H1 (cell line): ENCODE measurements around the gene KDSR. TPM values are rescaled to one million over a fixed set of nuclear protein-coding genes. Genes with fewer than 3 reads are reported as not detected.
A peak's percentile ranks its signal among the peaks of the same experiment; 100 is the strongest.

Experiments used
- BACH1 ChIP-seq: IDR thresholded peaks from 2 replicates; pipeline ENCODE4 v1.6.1; 2012; ENCODE audit warnings: low read length, improper control_type of control experiment
- KDM4A ChIP-seq: IDR thresholded peaks from one replicate; pipeline ENCODE4 v1.7.1; 2012; ENCODE audit warnings: low read depth, mild to moderate bottlenecking, moderate library complexity, low read length, inconsistent platforms; ENCODE audit not compliant: severe bottlenecking
- MAFK ChIP-seq: IDR thresholded peaks from 2 replicates; pipeline ENCODE4 v1.6.1; 2012; ENCODE audit warnings: low read depth, mild to moderate bottlenecking, improper control_type of control experiment, low read length
- POLR2AphosphoS5 ChIP-seq: IDR thresholded peaks from 2 replicates; pipeline ENCODE4 v1.6.1; 2011; ENCODE audit warnings: low read depth, low read length
- SRF ChIP-seq: IDR thresholded peaks from 2 replicates; pipeline ENCODE4 v1.6.1; 2011; ENCODE audit warnings: mild to moderate bottlenecking, low read depth, low read length, moderate library complexity
- polyA plus RNA-seq, 7 experiments: library from polyadenylated mRNA; depleted of rRNA in 3 of 7; stranded (reverse) in 5 of 7; unstranded in 2 of 7; fragments of >200 nt in 5 of 7; fragments of 200-250 nt in 2 of 7; gene quantifications; 1 replicate in 5 of 7; 2 replicates in 1 of 7; 4 replicates in 1 of 7; pipeline versions ENCODE4 v1.2.1 to v1.2.3, GENCODE V29; 2011 to 2013; ENCODE audit warnings: missing spikeins in 2 of 7, mixed read lengths in 2 of 7
- total RNA-seq: library from RNA; stranded (reverse); fragmentation: NEBNext Ultra II Directional; extraction: Animal tissue kit (Norgen Biotek cat#: 25700); gene quantifications from 2 replicates; pipeline ENCODE4 v1.2.1, GENCODE V29; 2021

Gene KDSR
- total and polyA plus RNA-seq, 2 of the 8 experiments (the other 6 are each of a cell fraction or from before 2014, with no cell fraction given) = 12.4 to 50.5 TPM

- peak; percentile 90 for TF ChIP-seq KDM4A
- TF ChIP-seq MAFK = no peak
- TF ChIP-seq BACH1 = peak; percentile 25; the same call in 1 of the 2 replicates
- peak; percentile 23; the same call in 1 of the 2 replicates for TF ChIP-seq POLR2AphosphoS5
- TF ChIP-seq SRF = no peak
Measured at GRCh38 chr18:63320123-63320974, 46.7 kb downstream of the KDSR start (continued).
